BLaER1 (cell line): ENCODE data around the gene ATP1A3.

ENCODE experiments used
- H3K27ac ChIP-seq: shearing (Covaris generic); formaldehyde crosslinking; 2 replicates; pipeline ENCODE4 v1.8.1; 2022
- H3K27me3 ChIP-seq: shearing (Covaris generic); formaldehyde crosslinking; 2 replicates; pipeline ENCODE4 v1.8.1; 2022
- H3K36me3 ChIP-seq: shearing (Covaris generic); formaldehyde crosslinking; 2 replicates; pipeline ENCODE4 v1.8.1; 2022
- H3K4me1 ChIP-seq: shearing (Covaris generic); formaldehyde crosslinking; 2 replicates; pipeline ENCODE4 v1.8.1; 2022
- H3K4me2 ChIP-seq: shearing (Covaris generic); formaldehyde crosslinking; 2 replicates; pipeline ENCODE4 v1.8.1; 2022
- H3K4me3 ChIP-seq: shearing (Covaris generic); formaldehyde crosslinking; 2 replicates; pipeline ENCODE4 v1.8.1; 2022
- H3K9ac ChIP-seq: shearing (Covaris generic); formaldehyde crosslinking; 2 replicates; pipeline ENCODE4 v1.8.1; 2022
- H3K9me3 ChIP-seq: shearing (Covaris generic); formaldehyde crosslinking; 2 replicates; pipeline ENCODE4 v1.8.1; 2022
- H4K20me1 ChIP-seq: shearing (Covaris generic); formaldehyde crosslinking; 2 replicates; pipeline ENCODE4 v1.8.1; 2022
- Cebpa-rat ChIP-seq: shearing (Covaris generic); IDR thresholded peaks from 2 replicates; pipeline ENCODE4 v1.8.1; 2022

The ATP1A3 gene

DNA sequence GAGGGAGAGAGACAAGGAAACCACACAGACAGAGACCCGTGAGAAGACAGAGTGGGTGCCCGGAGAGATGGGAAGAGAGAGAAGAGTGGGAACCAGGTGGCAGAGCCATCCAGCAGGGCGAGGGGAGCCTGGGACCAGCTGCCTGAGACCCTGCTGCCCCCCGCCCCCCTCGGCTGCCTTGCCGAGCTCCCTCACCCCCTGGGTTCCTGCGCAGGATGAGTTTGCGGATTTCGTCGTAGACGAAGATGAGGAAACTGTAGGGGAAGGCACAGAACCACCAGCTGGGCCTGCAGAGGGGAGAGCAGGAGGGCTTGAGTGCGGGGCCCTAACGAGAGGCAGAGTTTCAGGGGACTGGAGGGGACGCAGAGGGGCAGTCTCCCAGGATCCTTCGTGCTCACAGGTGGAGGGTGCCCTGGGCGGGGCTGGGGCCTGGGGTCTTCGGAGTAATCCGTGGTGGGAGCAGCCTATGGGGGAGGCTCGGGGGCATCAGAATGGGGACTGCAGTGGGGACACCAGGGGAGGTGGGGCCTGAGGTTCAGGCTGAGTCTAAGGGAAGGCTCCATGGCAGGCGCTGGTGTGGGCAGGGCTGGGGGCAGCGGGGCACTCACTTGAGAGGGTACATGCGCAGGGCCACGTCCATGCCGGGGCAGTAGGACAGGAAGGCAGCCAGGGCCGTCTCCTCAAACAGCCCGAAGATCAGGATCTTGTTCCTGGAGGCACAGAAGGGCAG lies 26.8 kb downstream of the ATP1A3 start:
- Histone ChIP-seq H3K4me2 (no peak overlapping the region), H3K9me3 (no peaks in the 10 kb centered on the region), H3K4me1 (peaks cover 14% of the 10 kb centered on the region; the same call in 1 of the 2 replicates), H3K4me3 (no peak overlapping the region), H3K27me3 (no peaks in the 10 kb centered on the region), H3K36me3 (peaks cover 82% of the 10 kb centered on the region), H3K9ac (no peak overlapping the region), H3K27ac (no peak overlapping the region), H4K20me1 (no peaks in the 10 kb centered on the region; the same call in 1 of the 2 replicates)
- TF ChIP-seq Cebpa-rat: no peak

DNA sequence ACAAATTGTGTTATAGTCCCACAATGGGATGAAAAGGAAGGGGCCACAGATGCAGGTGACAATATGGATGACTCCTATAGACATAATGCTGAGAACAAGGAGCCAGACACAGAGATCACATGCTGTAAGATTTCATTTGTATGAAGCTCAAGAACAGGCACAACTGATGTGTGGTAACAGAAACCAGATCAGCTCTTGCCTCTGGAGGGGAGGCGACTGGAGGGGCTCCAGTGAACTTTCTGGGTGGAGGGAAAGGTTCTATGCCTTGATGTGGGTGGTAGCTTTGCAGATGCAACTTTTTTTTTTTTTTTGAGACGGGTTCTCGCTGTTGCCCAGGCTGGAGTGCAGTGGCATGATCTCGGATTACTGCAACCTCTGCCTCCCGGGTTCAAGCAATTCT lies 28.9 kb downstream of the ATP1A3 start:
- Histone ChIP-seq H3K4me1 (peaks cover 14% of the 10 kb centered on the region; the same call in 1 of the 2 replicates), H3K4me3 (no peak overlapping the region), H3K27me3 (no peaks in the 10 kb centered on the region), H3K9me3 (no peaks in the 10 kb centered on the region), H3K36me3 (peaks cover 61% of the 10 kb centered on the region), H3K27ac (no peak overlapping the region), H3K9ac (no peak overlapping the region), H3K4me2 (no peak overlapping the region), H4K20me1 (no peaks in the 10 kb centered on the region; the same call in 1 of the 2 replicates)
- TF ChIP-seq Cebpa-rat: no peak

DNA sequence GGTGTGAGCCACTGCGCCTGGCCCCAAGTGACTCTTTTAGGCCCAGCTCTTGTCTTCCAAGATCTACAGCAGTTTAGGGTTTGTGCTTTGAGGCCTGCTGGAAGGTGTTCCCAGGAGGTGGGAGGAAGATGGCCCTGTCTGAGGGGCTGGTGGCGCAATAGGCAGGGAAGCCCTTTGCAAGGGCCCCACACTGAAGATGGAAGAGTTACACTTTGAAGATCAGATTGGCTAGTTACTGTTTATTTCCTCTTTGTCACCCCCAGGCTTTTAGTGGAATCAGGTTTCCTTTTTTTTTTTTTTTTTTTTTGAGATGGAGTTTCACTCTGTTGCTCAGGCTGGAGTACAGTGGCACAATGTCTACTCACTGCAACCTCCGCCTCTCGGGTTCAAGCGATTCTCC lies 33.1 kb downstream of the ATP1A3 start:
- H3K4me3 ChIP-seq: no peak overlapping the region
- H3K27me3 ChIP-seq: no peaks in the 10 kb centered on the region
- H3K9me3 ChIP-seq: no peaks in the 10 kb centered on the region
- H3K36me3 ChIP-seq: peaks cover 30% of the 10 kb centered on the region
- H3K9ac ChIP-seq: no peak overlapping the region
- H3K4me1 ChIP-seq: peaks cover 42% of the 10 kb centered on the region
- TF ChIP-seq Cebpa-rat: no peak
- H3K27ac ChIP-seq: no peak overlapping the region
- H4K20me1 ChIP-seq: peaks cover 10% of the 10 kb centered on the region; the same call in 1 of the 2 replicates
- H3K4me2 ChIP-seq: no peak overlapping the region

DNA sequence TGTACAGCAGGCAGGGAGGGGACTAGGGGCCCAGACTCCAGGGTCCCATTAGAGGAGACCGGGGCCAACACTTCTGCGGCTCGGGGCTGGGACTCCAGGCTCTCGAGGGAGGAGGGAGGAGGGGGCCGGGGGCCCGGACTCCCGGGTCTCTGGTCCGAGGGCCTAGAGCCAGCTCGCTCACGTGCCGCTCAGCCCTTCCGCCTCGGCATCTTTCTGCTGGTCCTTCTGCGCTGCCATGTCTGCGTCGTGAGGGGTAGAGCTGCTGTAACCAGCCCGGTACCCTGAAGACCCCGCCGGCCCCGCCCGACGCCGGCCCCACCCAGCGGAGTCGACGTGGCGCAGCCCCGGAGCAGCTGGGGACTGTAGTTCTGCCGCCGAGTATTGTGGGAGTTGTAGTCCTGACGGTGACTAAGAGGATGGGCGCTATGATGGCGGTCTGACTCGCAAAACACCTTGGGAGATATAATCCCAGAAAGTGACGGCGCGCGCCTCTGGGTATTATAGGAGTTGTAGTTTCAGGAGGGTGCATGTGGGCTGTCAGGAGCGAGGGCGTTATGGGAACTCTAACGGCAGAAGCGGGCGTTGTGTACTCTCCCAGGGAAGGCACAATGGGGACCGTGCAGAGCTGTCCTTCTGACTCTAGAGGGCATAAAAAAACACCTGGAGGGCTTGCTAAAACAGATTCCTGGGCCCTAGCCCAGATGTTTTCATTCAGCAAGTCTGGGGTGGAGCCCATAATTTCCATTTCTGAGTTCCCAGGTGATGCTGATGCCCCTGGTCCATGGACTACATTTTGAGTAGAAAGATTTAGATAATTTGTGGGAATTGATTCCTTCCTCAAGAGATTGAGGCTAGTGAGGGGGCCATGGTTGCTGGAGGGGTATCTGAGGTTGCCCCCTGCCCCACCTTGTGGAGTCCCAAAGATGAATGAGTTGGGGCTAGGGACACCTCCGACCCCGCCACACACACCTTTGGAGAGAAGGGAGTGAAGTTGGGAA lies 34.7 kb downstream of the ATP1A3 start, which contains the start of gene RABAC1:
TSS of gene RABAC1 (minus strand) at position 266 of the 998 bp plus-strand sequence. CDS start at position 237, 29 bp downstream.
- Histone ChIP-seq H3K27ac (peak within 1 kb of the TSS; percentile 84), H3K9ac (peak within 1 kb of the TSS; percentile 81), H4K20me1 (peaks cover 10% of the 10 kb centered on the region; the same call in 1 of the 2 replicates), H3K9me3 (no peaks in the 10 kb centered on the region), H3K4me1 (peaks cover 50% of the 10 kb centered on the region), H3K36me3 (peaks cover 21% of the 10 kb centered on the region; the same call in 1 of the 2 replicates), H3K4me2 (peak within 1 kb of the TSS; percentile 97), H3K4me3 (peak within 1 kb of the TSS; percentile 85), H3K27me3 (no peaks in the 10 kb centered on the region)
- no peak for TF ChIP-seq Cebpa-rat

DNA sequence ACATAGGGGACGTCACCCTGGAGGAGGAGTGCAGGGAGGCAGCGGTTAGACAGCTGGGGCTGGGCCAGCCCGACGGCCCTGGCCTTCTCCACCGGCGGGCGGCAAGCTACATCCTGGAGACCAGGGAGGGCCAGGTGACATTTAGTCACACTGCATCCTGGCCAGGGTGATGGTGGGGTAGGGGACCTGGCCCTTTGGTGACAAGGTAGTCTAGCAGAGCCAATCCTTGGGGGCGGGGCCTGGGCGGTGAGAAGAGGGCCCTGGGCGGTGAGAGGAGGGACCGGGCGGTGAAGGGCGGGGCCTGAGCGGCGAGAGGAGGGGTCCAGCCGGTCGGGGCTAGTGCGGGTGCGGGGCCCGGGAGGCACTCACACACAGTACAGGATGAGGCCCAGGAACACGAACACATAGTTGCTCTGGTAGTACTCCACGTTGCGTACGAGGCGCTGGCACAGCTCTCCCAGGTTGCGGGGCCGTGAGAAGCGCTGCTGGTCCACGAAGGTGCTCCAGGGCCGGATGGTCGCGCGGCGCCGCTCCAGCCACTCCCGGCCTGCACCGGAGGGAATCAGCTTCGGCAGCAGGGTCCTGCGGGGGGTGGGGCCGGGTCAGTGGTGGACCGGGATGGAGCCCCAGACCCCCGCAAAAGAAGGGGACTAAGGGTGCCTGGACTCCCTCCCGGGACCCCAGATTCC lies 35.5 kb downstream of the ATP1A3 start:
- no peak for TF ChIP-seq Cebpa-rat

DNA sequence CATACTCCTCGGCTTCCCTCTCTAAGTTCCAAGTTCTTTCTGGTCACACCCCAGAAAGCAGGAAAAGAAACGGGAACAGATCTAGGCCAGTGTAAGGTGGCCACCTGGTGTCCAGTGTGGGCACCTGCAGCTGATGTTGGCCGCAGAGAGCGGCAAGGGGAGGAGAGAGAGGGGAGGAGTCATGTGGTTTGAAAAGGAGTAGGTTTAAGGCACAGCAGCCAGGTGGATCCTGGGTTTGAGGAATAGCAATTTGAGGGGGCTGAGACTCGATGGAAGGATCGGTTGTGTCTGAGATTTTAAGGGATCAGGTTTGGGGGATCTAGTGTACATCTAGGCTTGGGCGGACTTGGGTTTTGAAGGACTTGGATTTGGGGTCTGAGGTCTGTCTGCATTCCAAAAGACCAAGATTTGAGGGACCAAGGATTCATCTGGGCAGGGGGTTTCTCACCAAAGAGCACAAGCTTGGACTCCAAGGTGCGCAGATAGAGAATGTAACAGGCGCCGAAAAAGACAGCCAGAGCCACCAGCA lies 36.1 kb downstream of the ATP1A3 start:
- Histone ChIP-seq H3K9ac (no peak overlapping the region), H3K4me1 (peaks cover 38% of the 10 kb centered on the region), H3K36me3 (peaks cover 17% of the 10 kb centered on the region; the same call in 1 of the 2 replicates), H3K4me2 (peak overlapping the region; percentile 97), H3K27me3 (no peaks in the 10 kb centered on the region), H3K27ac (peak overlapping the region; percentile 11; the same call in 1 of the 2 replicates), H4K20me1 (peaks cover 10% of the 10 kb centered on the region; the same call in 1 of the 2 replicates), H3K9me3 (no peaks in the 10 kb centered on the region), H3K4me3 (peak overlapping the region; percentile 85)
- no peak for TF ChIP-seq Cebpa-rat

More for the DNA sequence above, 35.5 kb downstream of the ATP1A3 start:
- peaks cover 10% of the 10 kb centered on the region; the same call in 1 of the 2 replicates for H4K20me1 ChIP-seq
- H3K27ac ChIP-seq: peak overlapping the region; percentile 84
- H3K4me1 ChIP-seq: peaks cover 44% of the 10 kb centered on the region
- H3K4me2 ChIP-seq: peak overlapping the region; percentile 97
- no peaks in the 10 kb centered on the region for H3K9me3 ChIP-seq
- H3K9ac ChIP-seq: peak overlapping the region; percentile 81
- peak overlapping the region; percentile 85 for H3K4me3 ChIP-seq
- H3K36me3 ChIP-seq: peaks cover 21% of the 10 kb centered on the region; the same call in 1 of the 2 replicates
- no peaks in the 10 kb centered on the region for H3K27me3 ChIP-seq

DNA sequence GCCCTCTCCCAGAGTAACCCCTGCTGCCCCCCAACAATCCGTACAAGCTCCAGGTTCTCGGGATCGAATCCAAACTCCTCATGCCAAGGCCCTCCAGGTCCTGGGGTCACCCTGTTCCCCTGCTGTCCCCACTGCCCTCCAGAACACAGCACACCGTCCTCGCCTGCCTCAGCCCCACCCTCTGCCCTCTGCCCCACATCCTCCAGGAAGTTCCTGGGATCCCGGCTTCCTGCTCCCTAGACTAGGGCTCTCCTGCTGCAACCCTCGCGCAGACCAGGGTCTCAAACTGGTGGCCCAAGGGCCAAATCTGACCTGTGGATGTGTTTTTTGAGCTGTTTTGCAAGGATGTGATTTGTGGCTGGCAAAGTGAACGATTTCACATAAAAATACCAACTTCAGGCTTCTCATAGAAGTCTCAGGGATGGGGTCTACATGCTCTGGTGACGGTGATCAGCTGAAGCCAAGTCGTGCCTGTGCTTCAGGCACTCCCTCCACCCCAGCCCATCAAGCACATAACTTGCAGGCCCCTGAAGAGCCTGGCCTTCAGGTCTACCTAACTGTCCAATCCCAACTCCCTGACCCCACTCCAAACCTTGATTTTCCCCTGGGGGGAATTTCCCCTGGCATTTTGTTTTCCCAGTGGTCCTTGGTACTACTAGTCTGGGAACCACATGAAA lies 36.7 kb downstream of the ATP1A3 start:
- peak overlapping the region; percentile 97 for H3K4me2 ChIP-seq
- no peaks in the 10 kb centered on the region for H3K27me3 ChIP-seq
- H3K9me3 ChIP-seq: no peaks in the 10 kb centered on the region
- peaks cover 37% of the 10 kb centered on the region for H3K4me1 ChIP-seq
- peaks cover 10% of the 10 kb centered on the region; the same call in 1 of the 2 replicates for H4K20me1 ChIP-seq
- H3K9ac ChIP-seq: no peak overlapping the region
- no peak for TF ChIP-seq Cebpa-rat
- H3K4me3 ChIP-seq: no peak overlapping the region
- H3K27ac ChIP-seq: no peak overlapping the region; the same call in 1 of the 2 replicates
- peaks cover 14% of the 10 kb centered on the region; the same call in 1 of the 2 replicates for H3K36me3 ChIP-seq

DNA sequence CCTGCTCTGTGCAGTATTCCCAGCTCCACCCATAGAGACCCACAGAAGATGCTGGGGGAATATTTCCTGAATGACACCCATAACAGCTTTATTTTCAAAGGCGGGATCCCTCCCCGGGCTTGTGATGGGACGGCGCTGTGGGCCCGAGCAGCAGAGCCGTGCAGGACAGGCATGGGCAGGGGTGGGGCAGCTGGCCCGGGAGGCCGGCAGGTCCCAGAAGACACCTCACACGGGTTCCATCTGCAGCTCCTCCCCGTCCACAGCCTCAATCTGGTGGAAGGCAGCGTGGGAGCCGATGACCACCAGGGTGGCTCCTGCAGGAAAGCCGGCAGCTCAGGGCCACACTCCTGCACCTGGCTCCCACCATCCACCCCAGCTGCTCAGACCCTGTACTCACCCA lies 37.4 kb downstream of the ATP1A3 start:
- peaks cover 40% of the 10 kb centered on the region for H3K4me1 ChIP-seq
- H3K9ac ChIP-seq: 0 out of 2 replicates have a peak overlapping the region, but pooled peaks have one; percentile 10
- no peak overlapping the region for H3K4me2 ChIP-seq
- H3K4me3 ChIP-seq: no peak overlapping the region
- H3K36me3 ChIP-seq: peaks cover 14% of the 10 kb centered on the region; the same call in 1 of the 2 replicates
- H3K9me3 ChIP-seq: no peaks in the 10 kb centered on the region
- no peak for TF ChIP-seq Cebpa-rat
- no peak overlapping the region for H3K27ac ChIP-seq
- H3K27me3 ChIP-seq: no peaks in the 10 kb centered on the region
- H4K20me1 ChIP-seq: peaks cover 10% of the 10 kb centered on the region; the same call in 1 of the 2 replicates
